ENCODE results near the gene TRAF3.
"Not testable (repeated sequence)": the region's sequence is repeated elsewhere in the genome, so short reads cannot be mapped to it uniquely, and the experiment has no call there.

The TRAF3 gene

DNA sequence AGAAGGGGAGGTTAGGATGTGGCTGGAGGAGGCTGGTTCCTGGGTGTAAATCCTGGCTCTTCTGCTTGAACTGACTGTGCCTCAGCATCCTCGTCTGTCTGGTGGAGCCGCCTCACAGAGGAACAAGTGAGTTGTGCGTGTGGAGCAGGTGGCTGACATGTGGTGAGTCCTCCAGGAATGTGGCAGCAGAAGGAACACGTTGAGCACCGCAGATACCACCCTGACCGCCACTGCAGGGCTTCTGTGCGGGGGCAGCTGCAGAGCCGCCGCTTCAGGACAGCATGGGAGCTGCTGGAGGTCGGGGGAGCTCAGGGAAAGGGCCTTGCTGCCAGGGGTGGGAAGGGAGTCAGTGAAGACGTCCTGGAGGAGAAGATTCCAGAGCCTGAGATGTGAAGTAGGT lies 48.9 kb downstream of the TRAF3 start:
- in situ Hi-C loops (cut with MboI; ENCODE audit: low sequenced_read_pairs) = no loop called here

DNA sequence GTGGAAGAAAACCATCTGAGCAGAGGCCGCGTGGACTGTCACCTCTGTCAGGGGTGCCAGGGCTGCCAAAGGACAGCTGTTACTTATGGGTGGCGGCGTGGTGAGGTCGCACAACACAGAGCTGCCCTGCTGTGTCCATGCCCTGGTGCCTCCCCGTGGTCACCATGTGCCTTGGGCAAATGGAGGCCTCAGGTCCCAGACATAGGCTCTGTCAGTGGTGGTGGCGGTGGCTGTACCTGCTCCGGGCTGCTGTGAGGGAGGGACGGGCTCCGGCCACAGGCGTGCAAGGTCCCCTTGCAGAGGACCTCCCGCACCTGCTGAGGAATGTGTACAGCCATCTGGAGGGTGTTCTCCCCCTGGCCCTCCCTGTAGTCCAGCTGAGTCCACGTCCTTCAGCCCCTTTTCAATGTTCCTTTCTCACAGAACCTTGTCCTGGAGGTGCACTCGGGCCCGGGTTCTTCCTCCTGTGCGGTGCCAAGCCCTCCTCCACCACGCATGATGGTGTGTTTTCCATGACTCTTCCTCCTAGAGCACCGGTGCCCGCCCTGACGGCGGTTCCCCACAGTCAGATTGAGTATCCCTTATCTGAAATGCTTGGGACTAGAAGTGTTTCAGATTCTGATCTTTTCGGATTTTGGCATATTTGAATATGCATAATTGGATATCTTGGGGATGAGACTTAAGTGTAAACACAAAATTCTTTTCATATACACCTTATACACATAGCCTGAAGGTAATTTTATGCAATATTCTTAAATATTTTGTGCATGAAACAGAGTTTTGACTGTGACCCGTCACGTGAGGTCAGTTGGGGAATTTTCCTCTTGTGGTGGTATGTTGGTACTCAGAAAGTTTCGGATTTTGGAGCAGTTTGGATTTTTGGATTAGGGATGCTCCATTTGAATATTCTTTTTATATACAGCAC lies 49.8 kb downstream of the TRAF3 start:
- in situ Hi-C loops (cut with MboI; ENCODE audit: low sequenced_read_pairs) = no loop called here

DNA sequence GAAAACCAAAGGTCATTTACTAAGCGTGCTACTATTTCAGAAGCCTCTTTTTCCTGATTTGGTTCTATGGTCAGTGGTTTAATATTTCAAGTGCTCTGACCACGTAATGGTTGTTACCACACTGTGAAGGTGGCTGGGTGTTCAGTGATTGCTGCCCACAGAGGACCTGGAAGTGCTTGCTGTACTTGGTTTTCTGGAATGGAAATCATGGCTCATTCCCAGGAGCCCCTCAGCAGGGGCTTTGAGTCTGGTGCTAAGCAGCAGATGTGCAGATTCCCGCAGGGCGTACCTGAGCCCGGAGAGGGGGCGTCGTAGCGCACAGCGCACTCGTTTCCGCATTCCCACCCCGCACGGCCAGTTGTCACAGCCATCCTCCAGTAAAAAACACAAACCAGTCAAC lies 50.5 kb downstream of the TRAF3 start:
- in situ Hi-C loops (cut with MboI; ENCODE audit: low sequenced_read_pairs) = no loop called here

DNA sequence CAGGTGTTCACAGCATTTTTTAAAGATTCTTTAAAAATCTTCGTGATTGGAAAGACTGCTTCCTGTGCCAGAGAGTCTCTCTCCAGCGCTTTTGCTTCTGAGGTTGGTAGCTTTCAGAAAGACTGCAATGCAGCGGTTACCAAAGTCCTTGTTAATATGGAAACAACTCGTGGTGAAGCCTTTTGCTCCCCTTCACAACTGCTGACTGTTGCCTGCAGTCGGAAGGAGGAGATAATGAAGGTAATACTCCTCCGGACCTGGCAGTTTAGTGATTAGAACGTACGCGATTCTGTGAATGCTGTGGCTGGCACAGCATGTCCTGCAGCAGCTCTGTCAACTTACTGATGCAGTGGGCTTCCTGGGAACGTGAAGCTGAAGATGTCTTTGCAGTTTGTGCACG lies 50.9 kb downstream of the TRAF3 start:
- in situ Hi-C loops (cut with MboI; ENCODE audit: low sequenced_read_pairs) = no loop called here

DNA sequence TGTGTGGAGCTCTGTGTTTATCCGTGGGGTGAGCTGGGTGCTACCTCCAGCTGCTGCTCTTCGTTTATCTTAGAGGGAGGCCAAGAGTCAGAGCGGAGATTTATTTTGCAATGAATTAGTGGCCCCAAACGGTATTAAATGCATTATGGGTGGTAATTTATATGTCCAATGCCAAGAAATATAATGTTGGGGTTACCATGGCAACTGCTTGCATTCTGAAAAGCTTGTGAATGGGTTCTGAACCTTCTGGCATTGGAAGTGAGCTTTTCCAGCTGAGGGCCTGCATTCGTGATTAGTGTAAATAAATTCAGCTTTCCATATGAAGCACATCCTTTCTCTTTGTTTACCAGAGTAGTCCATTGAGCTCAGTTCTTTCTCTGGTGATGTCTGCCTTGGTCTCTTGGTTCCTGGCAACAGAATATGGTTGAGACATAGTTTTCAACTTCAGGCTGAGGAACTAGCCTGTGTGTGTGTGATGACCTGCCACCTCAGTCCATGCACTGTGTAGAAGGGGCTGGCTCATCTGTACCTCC lies 51.8 kb downstream of the TRAF3 start:
- in situ Hi-C loops (cut with MboI; ENCODE audit: low sequenced_read_pairs) = no loop called here

DNA sequence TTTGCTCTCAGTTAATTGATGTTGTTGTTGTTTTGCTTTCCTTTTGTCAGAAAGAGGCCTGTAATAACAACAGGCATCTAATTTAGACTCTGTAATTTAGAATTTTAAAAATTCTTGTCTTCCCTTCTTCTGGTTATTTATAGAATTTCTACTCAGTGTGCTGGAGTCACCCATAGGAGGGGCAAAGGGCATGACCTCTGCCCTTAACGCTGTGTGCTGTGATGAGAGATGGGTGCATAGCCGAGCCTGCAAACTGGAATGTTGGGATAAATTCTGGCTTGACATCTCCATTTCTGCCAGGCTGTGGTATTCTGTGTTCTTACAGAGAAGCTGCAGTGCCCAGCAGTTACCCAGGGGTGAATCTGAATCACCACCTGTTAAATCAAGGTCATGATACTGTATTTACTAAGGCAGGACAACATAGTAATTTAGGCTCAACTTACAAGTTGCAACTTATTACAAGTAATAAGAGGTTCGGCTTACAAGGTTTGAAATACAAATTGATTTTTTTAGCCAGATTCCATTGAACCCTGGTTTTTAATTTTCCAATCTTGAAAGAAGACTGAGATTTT lies 53.3 kb downstream of the TRAF3 start:
- in situ Hi-C loops (cut with MboI; ENCODE audit: low sequenced_read_pairs) = no loop called here

DNA sequence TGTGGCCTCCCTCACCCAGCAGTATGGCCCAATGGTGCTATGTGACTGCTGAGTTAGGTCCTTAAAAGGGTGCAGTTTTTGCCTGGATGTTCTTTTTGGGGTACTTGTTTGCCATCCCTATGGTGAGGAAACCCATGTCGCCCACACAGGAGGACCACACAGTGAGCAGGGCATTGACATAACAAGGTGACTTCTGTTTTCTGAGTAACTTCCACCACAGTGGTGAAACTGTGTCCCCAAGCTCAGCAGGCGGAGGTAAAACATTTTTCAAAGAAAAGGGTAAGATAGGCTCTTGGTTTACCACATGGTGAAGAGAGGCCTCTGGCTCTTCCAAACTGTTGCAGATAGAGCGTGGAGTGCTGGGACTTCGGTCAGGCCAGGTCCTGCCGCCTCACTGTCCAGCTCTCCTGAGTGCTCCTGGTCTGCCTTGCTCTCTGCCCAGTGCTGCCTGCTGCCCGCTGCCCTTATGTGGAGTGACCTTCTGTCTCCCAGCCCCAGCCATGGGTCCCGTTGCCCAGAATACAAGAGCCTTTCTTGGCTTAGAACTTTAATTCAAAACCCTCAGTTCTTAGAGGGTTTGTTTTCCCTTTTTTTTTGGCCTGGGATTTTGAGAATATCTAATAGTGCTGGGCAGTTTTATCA lies 54.0 kb downstream of the TRAF3 start:
- in situ Hi-C loops (cut with MboI; ENCODE audit: low sequenced_read_pairs) = no loop called here

DNA sequence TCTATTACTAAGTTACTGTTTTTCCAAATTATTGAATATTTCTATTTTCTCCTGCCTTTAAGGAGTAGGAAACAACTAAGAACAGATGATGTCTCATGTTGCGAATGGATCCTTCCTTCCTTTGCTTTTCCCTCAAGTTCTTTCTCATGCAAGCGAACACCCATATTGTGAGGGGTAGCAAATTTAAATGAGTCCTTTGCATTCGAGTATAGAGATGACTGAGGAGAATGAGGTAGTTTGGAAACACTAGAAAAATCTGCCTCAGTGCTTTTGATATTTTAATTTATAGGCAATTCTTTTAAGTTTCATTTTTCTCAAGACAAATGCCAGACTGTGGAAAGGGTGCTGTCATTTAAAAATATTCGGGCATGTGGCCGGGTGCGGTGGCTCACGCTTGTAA lies 56.1 kb downstream of the TRAF3 start:
- in situ Hi-C loops (cut with MboI; ENCODE audit: low sequenced_read_pairs) = no loop called here

DNA sequence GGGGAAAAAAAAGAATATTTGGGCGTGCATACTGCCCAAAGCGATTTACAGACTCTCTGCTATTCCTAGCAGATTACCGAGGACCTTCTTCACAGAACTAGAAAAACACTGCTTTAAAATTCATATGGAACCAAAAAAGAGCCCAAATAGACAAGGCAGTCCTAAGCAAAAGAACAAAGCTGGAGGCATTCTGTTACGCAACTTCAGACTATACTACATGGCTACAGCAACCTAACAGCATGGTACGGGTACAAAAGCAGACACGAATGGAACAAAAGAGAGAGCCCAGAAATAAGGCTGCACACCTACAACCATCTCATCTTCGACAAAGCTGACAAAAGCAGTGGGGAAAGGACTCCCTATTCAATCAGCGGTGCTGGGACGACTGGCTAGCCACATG lies 56.7 kb downstream of the TRAF3 start:
- in situ Hi-C loops (cut with MboI; ENCODE audit: low sequenced_read_pairs) = no loop called here

DNA sequence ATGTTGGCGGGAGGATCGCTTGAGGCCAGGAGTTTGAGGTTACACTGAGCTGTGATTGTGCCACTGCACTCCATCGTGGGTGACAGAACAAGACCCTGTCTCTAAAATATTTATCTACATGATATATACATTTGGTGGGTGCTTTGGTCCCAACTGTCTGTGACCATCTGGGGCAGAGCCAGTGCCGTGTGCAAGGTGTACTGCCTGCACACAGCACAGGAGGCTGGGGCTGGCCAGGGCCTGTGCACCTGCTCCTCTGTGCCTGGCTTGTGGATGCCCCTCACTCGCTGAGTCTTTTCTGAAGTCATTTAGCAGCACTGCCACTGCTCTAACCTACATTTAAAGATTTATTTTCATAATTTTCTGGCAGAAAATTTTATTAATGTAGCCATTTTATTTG lies 58.7 kb downstream of the TRAF3 start:
- in situ Hi-C loops (cut with MboI; ENCODE audit: low sequenced_read_pairs) = no loop called here

DNA sequence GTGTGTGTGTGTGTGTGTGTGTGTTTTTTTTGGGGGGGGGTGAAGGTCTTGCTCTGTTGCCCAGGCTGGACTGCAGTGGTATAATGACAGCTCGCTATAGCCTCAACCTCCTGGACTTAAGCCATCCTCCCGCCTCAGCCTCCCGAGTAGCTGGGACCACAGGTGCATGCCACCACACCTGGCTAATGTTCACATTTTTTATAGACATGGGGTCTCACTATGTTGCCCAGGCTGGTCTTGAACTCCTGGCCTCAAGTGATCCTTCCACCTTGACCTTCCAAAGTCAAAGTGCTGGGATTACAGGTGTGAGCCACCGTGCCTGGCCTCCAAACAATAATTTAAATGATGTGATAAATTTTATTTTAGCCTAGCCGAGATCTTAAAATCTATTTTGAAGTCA lies 59.9 kb downstream of the TRAF3 start:
- in situ Hi-C loops (cut with MboI; ENCODE audit: low sequenced_read_pairs) = not testable (repeated sequence)

DNA sequence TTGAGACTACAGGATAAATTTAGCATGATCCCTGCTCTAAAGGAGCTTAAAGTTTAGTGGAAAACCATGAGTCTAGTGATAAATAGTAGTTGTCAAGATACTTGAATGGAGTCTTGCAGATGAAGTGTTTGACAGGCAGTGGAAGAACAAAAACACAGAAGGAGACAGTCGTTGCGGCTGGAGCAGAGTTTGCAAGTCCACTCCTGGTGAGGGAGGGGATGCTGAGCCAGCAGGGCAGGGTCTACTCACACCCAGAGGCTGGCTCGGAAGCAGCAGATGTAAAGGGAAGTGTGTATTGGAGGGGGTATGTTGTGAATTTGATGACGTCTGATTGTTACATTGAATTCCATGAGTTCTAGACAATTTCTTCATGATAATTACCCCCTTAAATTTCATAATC lies 61.3 kb downstream of the TRAF3 start:
- in situ Hi-C loops (cut with MboI; ENCODE audit: low sequenced_read_pairs) = no loop called here

DNA sequence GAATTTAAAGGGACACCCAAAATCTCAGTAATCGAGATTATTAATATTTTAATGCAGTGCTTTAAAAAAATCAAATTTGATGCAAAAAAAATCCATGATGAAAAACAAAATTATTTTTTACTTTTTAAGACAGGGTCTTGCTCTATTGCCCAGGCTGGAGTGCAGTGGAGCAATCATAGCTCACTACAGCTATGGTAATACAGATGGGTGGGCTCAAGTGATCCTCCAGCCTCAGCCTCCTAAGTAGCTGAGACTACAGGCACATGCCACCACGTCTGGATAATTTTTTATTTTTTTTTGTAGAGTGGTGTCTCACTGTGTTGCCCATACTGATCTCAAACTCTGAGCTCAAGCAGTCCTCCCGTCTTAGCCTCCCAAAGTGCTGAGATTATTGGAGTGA lies 62.9 kb downstream of the TRAF3 start:
- in situ Hi-C loops (cut with MboI; ENCODE audit: low sequenced_read_pairs) = no loop called here

DNA sequence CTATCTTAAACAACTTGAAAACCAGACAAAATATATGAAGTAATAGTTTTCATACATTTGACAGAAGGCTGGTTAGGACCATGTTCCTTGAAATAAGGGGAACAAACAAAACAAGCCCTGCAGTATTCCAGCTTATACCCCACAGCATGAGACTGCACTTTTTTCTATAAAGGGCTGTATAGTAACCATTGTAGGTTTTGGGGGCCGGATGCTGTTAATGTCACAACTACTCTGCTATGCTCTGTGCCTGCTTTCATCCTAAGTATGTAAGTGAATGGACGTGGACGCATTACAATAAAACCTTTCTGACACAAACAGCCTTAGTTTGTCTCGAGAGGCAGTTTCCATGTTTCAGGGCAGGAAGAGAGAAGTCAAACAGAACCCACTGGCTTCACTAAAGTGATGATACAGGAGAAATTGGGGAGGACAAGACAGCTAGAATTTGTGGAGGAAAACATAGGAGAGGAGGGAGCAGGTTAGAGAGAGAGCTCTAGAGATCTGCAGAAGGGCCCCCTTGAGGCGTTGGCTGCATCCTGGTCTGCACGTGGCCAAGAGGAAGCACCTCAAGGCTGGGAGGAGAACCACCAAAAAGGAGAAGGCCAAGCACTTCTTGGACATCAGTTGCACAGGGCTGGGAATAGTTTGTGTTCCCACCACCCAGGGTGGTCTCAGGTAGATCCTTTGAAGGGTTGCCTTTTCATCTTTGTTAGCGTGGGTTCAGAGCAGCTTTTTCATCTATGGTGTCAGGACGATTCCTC lies 63.7 kb downstream of the TRAF3 start:
- in situ Hi-C loops (cut with MboI; ENCODE audit: low sequenced_read_pairs) = no loop called here

DNA sequence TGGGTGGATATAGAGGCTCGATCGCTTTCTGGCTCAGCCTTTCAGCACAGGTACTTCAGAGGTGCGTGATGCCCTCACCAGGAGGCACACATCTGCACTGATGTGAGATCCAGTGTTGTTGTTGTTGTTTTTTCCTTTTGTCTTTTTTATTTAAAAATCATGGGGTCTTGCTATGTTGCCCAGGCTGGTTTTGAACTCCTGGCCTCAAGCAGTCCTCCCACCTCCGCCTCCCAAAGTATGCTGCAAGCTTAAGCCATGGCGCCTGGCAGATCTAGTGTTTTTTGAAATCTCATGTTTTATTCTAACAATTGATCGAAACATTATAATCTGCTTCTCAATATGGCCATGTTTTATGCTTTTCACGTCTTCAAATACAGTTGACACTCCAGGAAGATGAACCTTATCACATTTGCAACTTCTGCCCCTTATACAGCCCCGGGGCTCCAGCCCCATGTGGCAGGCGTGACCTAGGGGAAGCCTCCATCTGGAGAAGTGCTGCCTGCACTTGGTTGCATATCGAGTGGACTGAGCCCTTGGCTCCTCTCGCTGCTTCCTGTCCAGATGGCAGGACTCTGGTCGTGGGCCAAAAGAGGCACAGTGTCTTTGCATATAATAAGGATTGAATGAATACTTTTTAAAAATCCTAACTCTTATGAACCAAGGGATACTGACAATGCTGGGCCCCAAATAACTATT lies 71.7 kb downstream of the TRAF3 start:
- in situ Hi-C loops (cut with MboI; ENCODE audit: low sequenced_read_pairs) = no loop called here

DNA sequence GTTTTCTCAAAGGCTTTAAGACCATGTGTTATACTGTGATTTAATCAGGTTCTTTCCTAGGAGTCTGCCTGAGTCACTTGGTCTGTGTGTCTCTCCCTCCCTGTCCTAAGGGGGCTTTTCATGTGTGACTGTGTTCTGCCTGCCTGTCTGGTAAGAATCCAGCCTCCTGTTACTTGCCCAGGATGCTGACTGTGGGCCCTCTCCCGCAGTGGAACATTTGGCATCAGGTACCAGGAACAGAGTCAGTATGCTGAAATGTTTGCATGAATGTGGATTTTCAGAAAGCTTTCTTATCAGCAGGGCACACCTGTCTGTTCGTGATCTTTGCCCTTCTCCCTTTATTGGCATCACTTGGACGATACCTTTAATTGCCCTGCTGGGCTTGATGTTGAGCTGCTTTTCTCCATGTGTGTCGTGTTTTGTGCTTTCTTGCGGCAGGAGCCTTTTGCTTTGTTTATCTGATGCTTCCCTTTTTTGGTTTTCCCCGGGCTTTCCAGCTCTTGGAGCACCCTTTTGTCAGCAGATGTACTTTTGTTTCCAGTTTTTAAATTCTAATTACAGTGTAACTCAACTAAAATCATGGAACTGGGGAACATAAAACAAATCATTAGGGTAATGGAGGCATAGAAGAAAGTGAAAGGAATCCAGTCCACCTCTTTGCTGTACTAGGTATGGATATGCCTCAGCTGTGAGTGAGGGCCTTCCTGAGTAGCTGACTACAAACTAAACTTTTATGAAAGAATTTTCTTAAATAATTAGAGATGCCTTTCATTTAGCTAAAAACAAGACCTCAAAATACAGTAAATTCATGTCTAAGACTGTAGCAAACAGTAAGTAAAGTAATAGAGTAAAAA lies 72.5 kb downstream of the TRAF3 start:
- in situ Hi-C loops (cut with MboI; ENCODE audit: low sequenced_read_pairs) = no loop called here

DNA sequence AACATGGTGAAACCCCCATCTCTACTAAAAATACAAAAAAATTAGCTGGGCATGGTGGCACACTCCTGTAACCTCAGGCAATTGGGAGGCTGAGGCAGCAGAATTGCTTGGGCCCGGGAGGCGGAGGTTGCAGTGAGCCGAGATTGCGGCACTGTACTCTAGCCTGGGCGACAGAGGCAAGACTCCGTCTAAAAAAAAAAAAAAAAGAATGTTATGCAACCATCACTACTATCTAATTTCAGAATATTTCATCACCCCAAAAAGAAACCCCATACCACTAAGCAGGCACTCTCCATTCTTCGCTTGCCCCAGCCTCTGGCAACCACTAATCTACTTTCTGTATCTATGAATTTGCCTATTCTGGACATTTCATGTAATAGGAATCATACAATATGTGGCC lies 76.4 kb downstream of the TRAF3 start:
- in situ Hi-C loops (cut with MboI; ENCODE audit: low sequenced_read_pairs) = no loop called here

DNA sequence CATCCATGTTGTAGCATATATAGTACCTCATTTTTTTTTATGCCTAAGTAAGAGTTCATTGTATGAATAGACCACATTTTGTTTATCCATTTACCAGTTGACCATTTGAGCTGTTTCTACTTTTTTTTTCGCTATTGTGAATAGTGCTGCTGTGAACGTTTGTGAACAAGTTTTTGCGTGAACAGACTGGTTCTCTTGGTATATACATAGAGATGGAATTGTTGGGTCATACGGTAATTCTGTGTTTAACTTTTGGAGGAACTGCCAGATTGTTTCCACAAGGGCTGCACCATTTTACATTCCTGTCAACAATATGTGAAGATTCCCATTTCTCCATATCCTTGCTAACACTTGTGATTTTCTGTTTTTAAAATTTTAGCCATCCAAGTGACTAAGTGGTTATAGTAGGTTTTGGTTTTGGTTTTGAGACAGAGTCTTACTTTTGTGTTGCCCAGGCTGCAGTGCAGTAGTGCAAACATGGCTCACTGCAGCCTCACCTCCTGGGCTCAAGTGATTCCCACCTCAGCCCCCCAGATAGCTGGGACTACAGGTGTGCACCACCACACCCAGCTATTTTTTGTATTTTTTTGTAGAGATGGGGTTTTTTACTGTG lies 76.9 kb downstream of the TRAF3 start:
- in situ Hi-C loops (cut with MboI; ENCODE audit: low sequenced_read_pairs) = no loop called here

DNA sequence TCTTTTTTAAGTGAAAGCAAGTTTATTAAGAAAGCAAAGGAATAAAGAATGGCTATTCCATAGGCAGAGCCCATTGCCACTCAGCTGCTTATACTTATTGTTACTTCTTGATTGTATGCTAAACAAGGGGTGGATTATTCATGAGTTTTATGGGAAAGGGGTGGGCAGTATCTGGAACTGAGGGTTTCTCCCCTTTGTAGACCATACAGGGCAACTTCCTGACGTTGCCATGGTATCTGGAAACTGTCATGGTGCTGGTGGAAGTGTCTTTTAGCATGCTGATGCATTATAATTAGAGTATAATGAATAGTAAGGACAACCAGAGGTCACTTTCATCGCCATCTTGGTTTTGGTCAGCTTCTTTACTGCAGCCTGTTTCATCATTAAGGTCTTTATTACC lies 78.9 kb downstream of the TRAF3 start:
- in situ Hi-C loops (cut with MboI; ENCODE audit: low sequenced_read_pairs) = no loop called here

All from hTERT RPE-1 (cell line).